ENCODE measurements around the gene FLVCR1.
"Not testable (repeated sequence)": the region's sequence is repeated elsewhere in the genome, so short reads cannot be mapped to it uniquely, and the experiment has no call there.

The FLVCR1 gene

GRCh38 chr1:212892108-212892507 is 34.0 kb downstream of the FLVCR1 start:
- TF ChIP-seq CTCF (IDR thresholded peaks at IDR 0.05) (no peak), ZFX (IDR thresholded peaks at IDR 0.05; ENCODE audit: borderline replicate concordance) (no peak)
- H3K27ac ChIP-seq, result no peak overlapping the region

GRCh38 chr1:212899845-212900244 is 41.8 kb downstream of the FLVCR1 start:
- no peak overlapping the region for H3K27ac ChIP-seq
- TF ChIP-seq ZFX (IDR thresholded peaks at IDR 0.05; ENCODE audit: borderline replicate concordance), result no peak
- TF ChIP-seq CTCF (IDR thresholded peaks at IDR 0.05), result no peak

GRCh38 chr1:212901290-212901689 is 43.2 kb downstream of the FLVCR1 start:
- TF ChIP-seq ZFX (IDR thresholded peaks at IDR 0.05; ENCODE audit: borderline replicate concordance) (no peak), CTCF (IDR thresholded peaks at IDR 0.05) (no peak)
- H3K27ac ChIP-seq, result no peak overlapping the region

GRCh38 chr1:212902054-212902453 is 44.0 kb downstream of the FLVCR1 start:
- no peak overlapping the region for H3K27ac ChIP-seq
- TF ChIP-seq ZFX (IDR thresholded peaks at IDR 0.05; ENCODE audit: borderline replicate concordance) (no peak), CTCF (IDR thresholded peaks at IDR 0.05) (no peak)

- TF ChIP-seq CTCF (IDR thresholded peaks at IDR 0.05) (no peak), ZFX (IDR thresholded peaks at IDR 0.05; ENCODE audit: borderline replicate concordance) (no peak)
- no peak overlapping the region for H3K27ac ChIP-seq
Measured at GRCh38 chr1:212903664-212904063, 45.6 kb downstream of the FLVCR1 start.

GRCh38 chr1:212908071-212908470 is 50.0 kb downstream of the FLVCR1 start:
- not testable (repeated sequence) for H3K27ac ChIP-seq

GRCh38 chr1:212908971-212909370 is 50.9 kb downstream of the FLVCR1 start:
- no peak overlapping the region for H3K27ac ChIP-seq
- no peak for TF ChIP-seq ZFX (IDR thresholded peaks at IDR 0.05; ENCODE audit: borderline replicate concordance)
- TF ChIP-seq CTCF (IDR thresholded peaks at IDR 0.05), result no peak

- H3K27ac ChIP-seq, result no peak overlapping the region
- no peak for TF ChIP-seq ZFX (IDR thresholded peaks at IDR 0.05; ENCODE audit: borderline replicate concordance)
Measured at GRCh38 chr1:212909652-212910063, 51.6 kb downstream of the FLVCR1 start.

GRCh38 chr1:212910213-212910612 is 52.1 kb downstream of the FLVCR1 start:
- H3K27ac ChIP-seq, result not testable (repeated sequence)

GRCh38 chr1:212913638-212914037 is 55.6 kb downstream of the FLVCR1 start:
- H3K27ac ChIP-seq, result not testable (repeated sequence)

- not testable (repeated sequence) for H3K27ac ChIP-seq
Measured at GRCh38 chr1:212914110-212914509, 56.0 kb downstream of the FLVCR1 start.

All from 22Rv1 (cell line).